ENCODE measurements around the gene PDCL2. TPM values are rescaled to one million over a fixed set of nuclear protein-coding genes. Genes with fewer than 3 reads are reported as not detected.

PDCL2 gene
- total and polyA plus RNA-seq, 10 of the 15 experiments (the other 5 are each of a cell fraction or from before 2014, with no cell fraction given): not detected

DNA sequence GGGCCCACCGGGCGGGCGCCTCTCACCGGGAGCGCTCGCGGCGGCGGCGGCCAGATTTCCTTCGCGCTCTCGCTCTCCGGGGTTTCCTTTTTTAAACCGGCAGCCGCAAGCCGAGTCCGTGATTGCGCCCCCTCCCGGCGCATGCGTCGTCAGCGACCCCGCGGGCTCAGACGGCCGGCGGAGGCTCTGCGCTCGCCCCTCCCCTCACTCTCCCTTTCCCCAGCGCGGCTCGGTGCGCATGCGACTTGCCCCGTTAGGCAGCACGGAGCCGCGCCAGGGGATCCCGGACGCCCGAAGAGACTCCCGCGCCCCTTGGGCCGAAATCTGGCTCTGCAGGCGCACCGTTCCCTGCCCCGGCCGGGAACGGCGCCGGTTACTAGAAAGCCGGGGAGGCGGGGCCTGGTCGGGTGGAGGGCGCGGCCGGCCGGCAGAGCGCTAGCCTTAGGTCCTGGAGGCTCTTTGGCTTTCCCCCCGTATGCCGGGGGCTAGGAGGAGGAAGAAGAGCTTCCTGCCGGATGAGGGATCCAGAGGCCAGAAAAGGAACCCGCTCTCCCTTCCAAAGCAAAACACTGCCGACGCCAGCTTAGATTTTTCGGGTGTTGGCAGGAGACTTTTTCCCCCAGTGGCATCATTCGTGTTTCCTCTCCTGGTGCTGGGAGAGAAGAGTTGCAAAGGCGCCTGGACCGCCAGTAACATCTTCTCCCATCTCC lies 45.1 kb downstream of the PDCL2 start, which contains the start of gene CLOCK (continued):
- TF ChIP-seq NBN (IDR thresholded peaks at IDR 0.05): 0 out of 2 replicates have a peak, but pooled peaks have one; percentile 28
- no peak for TF ChIP-seq E2F4 (IDR thresholded peaks at IDR 0.05; ENCODE audit: low read depth, low read length)
- TF ChIP-seq YY1 (IDR thresholded peaks at IDR 0.05; ENCODE audit: low read depth, low read length): peak; percentile 12; the same call in 1 of the 2 replicates
- TF ChIP-seq ELK1 (IDR thresholded peaks at IDR 0.05; ENCODE audit: low read depth, low read length): no peak
- no peak for TF ChIP-seq ZBTB4 (CRISPR knock-in tag; IDR thresholded peaks at IDR 0.05)
- peak; percentile 55; the same call in 1 of the 2 replicates for TF ChIP-seq CREB1 (IDR thresholded peaks at IDR 0.05; ENCODE audit: low read depth)
- TF ChIP-seq RELA (IDR thresholded peaks at IDR 0.05; ENCODE audit: borderline replicate concordance, partially characterized antibody): peak; percentile 16
- no peak for TF ChIP-seq SREBF2 (IDR thresholded peaks at IDR 0.05; ENCODE audit: low read length)
- no peak for TF ChIP-seq TCF3 (IDR thresholded peaks at IDR 0.05; ENCODE audit: borderline replicate concordance, insufficient read depth, low read depth, low read length)
- no peak for TF ChIP-seq MAX (IDR thresholded peaks at IDR 0.05; ENCODE audit: low read depth, low read length)
- no peak for TF ChIP-seq RUNX3 (IDR thresholded peaks at IDR 0.05; ENCODE audit: low read length)
- TF ChIP-seq, protein P1, sequence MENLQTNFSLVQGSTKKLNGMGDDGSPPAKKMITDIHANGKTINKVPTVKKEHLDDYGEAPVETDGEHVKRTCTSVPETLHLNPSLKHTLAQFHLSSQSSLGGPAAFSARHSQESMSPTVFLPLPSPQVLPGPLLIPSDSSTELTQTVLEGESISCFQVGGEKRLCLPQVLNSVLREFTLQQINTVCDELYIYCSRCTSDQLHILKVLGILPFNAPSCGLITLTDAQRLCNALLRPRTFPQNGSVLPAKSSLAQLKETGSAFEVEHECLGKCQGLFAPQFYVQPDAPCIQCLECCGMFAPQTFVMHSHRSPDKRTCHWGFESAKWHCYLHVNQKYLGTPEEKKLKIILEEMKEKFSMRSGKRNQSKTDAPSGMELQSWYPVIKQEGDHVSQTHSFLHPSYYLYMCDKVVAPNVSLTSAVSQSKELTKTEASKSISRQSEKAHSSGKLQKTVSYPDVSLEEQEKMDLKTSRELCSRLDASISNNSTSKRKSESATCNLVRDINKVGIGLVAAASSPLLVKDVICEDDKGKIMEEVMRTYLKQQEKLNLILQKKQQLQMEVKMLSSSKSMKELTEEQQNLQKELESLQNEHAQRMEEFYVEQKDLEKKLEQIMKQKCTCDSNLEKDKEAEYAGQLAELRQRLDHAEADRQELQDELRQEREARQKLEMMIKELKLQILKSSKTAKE (IDR thresholded peaks at IDR 0.05; ENCODE audit: low read depth, poor library complexity, severe bottlenecking): no peak
- TF ChIP-seq ASH2L (IDR thresholded peaks at IDR 0.05; ENCODE audit: borderline replicate concordance, low read depth): peak; percentile 84; the same call in 1 of the 2 replicates
- 0 out of 2 replicates have a peak, but pooled peaks have one; percentile 18 for TF ChIP-seq TBL1XR1 (IDR thresholded peaks at IDR 0.05; ENCODE audit: low read depth, low read length)
- TF ChIP-seq FOS (IDR thresholded peaks at IDR 0.05; ENCODE audit: borderline replicate concordance, extremely low read depth, insufficient read length): no peak
- TF ChIP-seq, protein P2, sequence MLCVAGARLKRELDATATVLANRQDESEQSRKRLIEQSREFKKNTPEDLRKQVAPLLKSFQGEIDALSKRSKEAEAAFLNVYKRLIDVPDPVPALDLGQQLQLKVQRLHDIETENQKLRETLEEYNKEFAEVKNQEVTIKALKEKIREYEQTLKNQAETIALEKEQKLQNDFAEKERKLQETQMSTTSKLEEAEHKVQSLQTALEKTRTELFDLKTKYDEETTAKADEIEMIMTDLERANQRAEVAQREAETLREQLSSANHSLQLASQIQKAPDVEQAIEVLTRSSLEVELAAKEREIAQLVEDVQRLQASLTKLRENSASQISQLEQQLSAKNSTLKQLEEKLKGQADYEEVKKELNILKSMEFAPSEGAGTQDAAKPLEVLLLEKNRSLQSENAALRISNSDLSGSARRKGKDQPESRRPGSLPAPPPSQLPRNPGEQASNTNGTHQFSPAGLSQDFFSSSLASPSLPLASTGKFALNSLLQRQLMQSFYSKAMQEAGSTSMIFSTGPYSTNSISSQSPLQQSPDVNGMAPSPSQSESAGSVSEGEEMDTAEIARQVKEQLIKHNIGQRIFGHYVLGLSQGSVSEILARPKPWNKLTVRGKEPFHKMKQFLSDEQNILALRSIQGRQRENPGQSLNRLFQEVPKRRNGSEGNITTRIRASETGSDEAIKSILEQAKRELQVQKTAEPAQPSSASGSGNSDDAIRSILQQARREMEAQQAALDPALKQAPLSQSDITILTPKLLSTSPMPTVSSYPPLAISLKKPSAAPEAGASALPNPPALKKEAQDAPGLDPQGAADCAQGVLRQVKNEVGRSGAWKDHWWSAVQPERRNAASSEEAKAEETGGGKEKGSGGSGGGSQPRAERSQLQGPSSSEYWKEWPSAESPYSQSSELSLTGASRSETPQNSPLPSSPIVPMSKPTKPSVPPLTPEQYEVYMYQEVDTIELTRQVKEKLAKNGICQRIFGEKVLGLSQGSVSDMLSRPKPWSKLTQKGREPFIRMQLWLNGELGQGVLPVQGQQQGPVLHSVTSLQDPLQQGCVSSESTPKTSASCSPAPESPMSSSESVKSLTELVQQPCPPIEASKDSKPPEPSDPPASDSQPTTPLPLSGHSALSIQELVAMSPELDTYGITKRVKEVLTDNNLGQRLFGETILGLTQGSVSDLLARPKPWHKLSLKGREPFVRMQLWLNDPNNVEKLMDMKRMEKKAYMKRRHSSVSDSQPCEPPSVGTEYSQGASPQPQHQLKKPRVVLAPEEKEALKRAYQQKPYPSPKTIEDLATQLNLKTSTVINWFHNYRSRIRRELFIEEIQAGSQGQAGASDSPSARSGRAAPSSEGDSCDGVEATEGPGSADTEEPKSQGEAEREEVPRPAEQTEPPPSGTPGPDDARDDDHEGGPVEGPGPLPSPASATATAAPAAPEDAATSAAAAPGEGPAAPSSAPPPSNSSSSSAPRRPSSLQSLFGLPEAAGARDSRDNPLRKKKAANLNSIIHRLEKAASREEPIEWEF (IDR thresholded peaks at IDR 0.05; ENCODE audit: insufficient replicate concordance, low read depth, low read length): no peak
